ENCODE measurements around the gene DPT.

DPT gene

DNA sequence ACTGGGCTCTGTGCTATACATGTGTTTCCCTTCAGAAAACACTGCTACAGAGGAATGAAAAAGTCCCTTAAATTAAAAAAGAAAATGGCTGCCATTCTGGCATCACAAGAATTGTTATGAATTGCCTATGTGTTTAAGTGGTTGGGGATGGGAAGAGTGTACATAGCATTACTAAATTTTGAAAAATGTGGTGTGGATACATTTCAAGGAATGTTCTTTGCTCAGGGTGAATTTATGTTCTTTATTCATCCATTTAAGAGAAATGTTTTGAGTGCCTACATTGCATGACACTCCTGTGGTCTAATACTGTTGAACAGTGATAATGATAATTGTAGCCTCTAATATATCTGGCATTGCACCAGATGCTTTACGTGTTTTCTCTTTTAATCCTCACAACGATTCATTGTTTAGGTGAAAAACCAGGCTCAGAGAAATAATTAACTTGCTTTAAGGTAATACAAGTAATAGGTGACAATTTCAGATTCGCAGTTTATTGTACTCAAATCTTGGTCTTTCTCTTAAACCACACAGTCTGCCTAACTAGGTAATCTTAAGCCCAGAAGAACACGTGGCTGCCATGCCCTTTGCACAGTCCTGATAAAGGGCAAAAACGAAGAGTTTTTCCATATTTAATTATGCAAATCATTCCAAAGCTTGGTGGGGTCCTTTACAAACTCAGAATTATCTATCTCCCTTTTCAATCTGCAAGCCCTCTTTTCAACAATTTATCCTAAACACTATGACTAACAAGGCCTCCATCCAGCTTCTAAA, 31.5 kb downstream of the DPT start:
- DNase-seq = no peak

DNA sequence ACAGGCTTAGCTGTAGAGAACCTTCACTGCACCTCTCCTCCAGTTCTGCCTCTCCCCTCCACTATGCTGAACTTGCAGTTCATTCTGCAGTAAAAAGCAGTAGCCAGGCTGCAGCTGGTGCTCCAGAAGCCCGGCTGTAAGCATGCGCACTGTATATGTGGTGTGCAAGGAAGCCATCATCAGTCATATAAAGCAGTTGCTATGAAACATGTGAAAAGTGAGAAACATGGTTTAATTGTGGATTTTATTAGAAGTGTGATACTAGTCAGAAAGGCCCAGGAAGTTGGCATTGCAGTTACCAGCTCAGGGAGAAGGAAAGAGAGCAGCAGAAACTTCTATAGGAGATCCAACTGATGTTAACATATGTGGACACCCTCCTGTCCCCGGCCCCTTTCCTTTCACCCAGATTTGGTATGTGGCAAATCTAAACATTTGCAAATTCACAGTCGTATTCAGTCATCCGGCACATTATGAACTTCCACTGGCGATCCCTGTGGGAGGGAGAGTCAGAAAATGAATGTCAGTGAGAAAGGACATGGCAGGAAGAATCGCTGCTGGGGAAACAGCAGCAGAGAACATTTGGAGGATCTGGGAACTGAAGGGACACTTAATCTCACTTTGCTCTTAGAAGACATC, 32.8 kb downstream of the DPT start:
- no peak for DNase-seq

DNA sequence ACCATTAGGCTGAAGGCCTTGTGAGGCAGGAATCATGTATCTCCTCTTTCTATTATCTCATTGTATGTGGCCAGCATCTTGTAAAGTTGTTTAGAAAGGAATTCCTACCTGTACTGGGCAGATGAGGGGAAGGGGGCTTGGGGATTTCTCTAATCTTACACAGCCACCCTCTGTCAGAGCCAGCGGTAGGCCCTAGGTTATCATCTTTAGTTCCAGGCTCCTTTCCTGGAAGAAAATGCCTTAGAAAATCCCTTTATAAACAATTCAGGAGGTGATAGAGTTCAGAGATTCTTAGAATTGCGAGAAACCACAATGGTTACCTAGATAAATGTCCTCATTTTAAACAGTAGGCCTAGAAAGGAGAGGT, 35.2 kb downstream of the DPT start:
- no peak for DNase-seq

DNA sequence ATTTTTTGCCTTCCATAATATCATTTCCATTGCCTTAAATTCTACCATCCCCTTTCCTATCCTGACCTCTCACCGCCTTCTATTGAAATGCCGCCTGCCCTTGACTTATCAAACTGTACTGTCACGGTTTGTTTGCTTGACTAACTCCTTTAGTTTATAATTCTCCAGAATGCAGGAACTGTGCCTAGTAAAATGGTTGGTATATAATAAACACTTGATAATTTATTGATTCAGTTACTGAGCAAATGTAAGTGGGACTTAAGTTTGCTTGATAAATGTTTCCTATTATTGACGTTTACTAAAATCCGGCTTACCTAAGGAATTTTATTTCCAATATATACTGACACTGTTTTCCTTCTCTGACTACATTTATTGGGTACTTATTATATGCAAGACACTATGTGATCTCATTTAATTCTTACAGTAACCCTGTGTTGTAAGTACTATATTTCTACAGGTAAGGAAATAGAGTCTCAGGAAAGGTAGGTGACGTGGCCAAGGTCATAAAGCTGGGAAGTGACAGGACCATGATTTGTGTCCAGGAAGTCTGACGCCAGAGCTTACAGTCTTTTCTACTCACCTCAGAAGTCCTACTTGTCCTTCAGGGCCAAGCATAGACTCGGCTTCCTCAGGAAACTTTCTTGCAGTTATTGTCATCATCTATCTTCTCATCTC, 35.7 kb downstream of the DPT start:
- DNase-seq = no peak

DNA sequence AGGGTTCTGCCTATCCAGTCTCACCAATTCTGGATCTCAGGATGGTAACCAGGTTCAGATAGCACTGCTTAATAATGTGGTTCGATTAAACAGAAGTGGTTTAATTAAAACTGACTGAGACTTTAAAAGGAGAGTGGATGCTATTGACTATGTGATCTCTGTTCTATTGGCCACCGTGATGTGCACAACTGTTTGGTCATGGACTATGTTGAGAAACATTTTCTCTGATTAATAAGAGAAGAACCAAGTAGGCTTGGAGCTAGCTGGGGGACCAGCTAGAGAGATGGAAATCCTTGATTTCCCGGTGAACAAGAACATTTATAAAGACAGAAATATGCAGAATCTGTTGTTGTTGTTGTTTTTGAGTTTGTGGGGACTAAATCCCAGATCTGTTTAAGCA, 36.5 kb downstream of the DPT start:
- DNase-seq = no peak

DNA sequence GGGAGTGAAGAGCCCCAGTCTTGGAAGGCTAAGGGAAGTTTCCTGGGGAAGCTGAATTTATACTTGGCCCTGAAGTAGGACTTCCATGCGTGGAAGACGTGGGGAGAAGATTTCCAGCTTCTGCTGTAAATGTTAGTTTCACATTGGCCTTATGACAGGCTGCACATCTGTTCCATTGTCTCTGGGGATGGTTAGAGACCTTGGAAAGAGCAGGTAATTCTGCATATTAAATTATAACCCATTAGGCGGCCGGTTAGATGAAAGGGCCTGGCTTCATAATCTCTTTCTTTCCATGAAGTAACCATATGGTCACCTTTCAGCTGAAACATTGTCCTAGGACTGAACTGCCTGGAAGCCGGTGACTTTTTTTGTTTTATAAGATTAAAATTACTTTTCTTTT, 37.5 kb downstream of the DPT start:
- DNase-seq = no peak

DNA sequence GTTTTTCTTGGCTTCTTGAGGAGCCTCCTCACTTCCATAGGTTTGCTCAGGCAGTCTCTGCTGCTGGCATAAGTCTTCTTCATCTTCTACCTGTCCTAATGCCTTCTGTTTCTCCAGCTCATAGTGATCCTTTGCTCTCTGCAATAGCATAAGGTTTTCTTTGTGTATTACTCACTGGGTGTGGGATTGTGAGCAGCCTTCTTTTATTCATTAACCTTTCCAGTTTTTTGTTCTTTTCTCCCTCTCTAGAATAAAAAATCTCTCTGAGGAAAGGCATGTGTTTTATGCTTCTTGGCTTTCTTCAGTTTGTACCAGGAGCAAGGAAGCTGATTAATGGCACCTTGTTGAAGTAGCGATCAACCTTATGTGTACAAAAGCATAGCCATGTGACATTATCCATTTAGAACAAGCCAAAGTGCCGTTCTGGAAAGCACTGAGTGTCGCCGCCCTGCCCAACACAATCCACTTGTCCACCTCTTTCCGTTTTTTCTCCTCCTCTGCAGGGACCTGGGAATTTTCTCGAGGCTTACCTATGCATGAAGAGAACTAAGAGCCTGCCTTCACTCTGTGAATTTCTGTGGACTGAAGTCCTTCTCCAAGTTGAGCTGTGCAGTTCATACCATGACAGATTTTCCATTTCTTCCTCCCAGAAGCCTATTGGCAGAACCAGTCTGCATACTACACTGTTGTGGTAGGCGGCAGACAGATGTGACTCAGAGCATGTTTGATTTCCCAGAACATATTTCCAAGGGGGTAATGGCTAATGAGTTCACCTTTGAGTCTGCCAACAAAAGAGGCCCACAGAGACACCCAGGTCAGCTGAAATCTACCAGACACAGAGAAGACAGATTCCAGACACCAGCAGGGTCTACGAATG, 39.0 kb downstream of the DPT start:
- DNase-seq = no peak

DNA sequence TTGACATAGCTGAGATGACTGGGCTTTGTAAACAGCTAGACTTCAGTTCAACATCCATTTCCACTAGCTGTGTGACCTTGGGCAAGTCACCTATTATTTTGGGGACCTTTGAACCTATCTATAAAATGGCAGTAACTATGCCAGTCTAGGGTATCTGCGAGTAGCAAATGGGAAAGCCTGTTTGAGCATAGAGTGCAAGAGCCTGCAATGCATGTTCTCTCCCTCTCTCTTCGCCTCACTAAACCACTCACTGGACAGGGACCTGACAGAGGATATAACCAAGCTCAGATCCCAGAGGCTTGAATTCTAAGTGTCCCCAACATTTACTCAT, 39.7 kb downstream of the DPT start:
- no peak for DNase-seq

DNA sequence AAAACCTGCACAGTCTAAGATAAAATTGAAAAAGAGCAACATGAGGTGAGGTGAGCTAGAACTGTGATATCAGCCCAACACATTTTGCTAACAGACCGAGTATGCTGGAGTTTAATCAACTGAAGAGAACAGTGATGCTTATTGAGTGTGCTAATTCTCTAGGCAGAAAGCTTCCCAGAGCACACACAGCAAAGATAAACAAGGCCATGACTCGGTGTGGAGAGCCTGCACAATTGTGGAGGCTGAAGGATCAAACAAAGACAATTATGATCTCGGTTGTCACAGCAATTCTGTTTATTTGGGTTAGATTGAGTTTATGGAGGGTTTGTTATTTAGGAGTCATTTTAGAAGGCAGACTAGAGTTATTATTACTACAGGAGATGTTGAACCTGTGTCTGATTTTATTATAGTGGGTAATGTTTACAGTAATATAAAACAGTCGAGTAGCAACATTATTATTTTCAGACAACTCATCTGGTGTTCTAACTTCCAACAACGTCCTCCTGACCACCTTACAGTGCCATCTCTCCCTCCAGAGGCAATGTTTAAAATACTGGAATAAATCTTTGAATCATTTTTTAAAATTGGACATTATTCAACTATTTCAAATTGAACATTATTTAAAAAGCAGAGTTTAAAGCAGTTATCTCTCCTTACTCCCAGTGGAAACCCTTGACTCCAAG, 40.2 kb downstream of the DPT start:
- no peak for DNase-seq

DNA sequence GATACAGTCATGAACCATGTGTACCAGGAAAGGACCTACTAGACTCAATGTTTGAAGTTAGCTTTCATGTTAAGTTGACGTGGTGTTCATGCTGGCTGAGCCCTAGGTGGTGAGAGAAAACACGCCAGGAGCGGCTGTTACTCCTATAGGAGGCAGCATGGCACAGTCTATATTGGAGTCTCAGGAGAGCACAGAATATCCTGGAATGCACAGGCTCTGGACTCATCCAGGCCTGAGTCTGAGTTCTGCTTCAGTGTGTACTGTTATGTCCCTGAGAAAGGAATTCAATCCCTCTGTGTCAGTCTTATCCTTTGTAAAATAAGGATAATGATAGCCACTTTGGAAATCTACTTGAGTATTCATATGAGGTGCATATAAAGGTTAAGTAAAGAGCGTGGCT, 41.2 kb downstream of the DPT start:
- DNase-seq = no peak

DNA sequence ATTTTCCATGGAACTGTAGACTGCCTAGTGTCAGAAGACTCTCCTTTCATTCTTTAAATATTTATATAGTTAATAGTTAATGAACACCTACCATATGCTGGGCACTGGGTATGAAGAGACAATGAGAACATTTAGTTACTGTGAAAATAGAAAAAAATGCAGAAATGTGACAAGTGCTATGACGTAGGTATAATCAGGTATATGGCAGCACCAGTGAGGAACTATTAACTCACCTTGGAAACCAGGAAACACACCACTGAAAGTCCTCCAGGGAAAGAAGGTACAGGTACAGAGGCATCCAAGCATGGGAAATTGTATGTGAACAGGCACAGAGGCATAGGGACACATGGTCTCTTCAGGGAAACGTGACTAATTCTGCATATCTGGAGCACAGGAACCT, 42.3 kb downstream of the DPT start:
- no peak for DNase-seq

DNA sequence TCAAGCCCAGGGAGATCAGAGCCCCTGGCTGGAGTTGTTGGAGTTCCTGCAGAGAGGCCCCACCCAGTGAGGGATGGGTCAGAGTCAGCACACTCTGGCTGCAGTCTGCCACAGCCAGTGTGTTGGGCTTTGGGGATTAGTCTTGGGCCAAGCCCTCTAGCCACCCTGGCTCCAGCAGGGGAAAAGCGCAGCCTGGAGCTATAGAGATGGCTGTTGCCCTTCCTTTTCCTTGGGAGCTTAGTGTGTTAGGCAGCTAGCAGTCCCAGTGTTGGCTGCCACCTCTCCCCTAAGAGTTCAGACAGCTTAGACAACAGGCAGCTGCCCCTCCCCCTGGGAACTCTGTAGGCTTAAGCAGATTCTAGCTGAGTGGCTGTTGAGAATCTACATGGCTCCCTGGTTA, 45.1 kb downstream of the DPT start:
- no peak for DNase-seq

DNA sequence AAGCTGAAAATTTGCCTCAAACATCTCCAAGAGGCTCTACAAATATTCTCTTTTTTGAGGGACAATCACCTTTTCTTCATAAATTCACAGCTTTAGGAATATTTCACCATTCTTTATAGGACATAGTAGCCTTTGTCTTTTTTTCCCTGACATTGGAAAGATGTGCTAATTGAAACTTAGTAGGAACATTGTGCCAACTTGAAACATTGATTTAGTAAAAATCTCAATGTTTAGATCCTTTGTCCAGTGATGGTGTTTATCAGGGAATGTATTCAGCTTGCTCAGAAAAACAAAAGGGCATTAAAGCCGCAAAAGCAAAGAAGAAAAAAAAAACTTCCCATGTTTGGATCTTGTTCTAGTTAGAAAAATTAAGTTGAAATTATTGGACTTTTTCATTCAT, 52.1 kb downstream of the DPT start:
- DNase-seq = no peak

DNA sequence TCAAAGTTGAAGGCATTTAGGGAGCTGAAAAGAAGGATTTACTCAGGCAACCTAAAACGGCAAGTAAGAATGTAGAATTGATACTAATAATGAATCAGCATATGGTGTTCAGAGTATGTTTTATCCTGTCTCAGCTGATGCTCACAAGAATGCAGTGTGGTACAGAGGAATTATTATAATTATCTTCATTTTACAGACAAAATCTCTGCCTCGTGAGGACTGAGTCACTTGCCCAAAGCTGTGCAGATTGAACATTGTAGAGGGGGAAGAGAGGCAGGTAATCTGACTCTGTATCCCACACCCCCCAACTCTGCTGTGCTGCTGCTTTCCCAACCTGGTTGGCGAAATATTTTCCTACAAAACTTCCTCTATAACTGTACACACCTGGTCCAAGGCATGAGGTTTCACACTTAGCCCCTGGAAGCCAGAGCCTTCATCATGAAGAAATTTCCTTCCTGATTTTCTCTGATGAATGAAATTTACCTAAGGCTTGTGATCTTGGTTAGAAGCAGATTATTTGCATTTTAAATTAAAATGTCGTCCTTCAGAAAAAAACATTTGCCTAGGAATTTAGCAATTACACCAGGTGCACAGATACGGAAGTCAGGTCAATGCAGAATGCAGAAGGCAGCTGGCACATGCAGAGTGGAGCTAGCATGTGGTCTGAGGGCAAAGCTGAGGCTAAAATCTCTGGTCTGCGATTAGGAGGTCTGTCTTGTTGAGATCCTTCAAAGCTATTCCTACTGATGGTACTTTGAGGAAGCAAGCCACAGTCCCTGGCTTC, 52.8 kb downstream of the DPT start:
- DNase-seq = no peak

DNA sequence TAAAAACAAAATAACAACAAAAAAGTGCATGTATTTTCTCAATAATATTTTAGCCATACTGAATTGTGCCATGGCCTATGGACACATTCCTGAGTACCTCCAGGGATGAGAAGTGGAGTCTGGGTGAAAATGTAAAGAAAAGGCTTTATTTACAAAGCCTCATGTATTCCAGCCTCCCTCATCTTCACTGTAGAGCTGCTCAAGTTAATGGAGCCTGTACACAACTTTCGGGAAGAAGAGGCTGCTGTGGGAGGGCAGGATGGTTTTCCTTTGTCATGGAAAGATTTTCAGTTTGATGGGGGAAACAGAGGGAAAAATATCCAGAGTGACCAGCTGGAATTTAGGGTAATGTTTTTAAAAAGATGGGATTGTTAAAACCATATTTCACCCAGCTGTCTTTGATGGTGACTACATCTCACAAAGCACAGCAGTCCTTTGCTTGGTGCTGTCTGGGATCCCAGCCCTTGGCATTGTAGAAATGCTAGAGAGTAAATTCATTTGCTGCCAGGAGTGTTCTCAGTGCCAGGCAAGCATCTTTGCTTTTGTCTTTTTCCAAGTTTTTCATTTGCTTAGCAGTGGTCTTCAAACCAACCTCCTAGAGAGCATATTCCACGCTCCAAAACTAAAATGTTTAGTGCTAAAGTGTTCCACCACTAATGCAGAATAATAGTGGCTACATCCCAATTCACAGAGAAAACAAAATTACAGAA, 54.9 kb downstream of the DPT start:
- DNase-seq = no peak

DNA sequence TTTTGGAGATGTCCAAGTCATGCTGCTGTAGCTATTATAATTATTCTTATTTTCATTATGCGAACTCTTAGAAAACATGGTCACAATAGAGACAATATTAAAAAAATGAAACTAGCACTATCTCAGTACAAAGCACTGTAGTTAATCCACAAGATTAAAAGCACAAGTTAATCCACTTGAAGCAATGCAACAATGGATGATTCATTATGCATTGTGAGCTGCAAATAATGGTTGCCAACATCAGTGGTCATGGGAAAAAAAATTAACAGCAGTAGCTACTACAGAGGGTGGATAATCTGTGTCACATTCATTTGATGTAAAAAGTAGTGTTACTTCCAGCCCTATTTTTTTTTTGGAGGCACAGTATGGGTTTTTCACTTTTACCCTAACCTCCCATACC, 56.7 kb downstream of the DPT start:
- DNase-seq = no peak

DNA sequence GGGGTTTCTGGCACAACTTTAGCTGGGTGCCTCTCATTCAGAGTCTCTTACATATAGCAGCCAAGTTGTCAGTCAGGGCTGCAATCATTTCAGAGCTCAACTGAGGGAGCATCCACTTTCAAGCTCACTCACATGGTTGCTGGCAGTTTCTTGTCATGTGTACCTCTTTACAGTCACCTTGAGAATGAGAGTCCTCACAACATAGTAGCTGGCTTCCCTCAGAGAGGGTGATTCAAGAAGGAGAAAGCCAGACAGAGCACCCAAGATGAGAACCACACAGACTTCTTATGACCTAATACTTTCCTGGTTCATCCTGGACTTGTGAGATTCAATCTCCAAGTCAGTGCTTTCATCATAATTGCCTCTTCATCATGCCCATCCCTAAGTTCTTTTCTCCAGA, 57.2 kb downstream of the DPT start:
- no peak for DNase-seq

DNA sequence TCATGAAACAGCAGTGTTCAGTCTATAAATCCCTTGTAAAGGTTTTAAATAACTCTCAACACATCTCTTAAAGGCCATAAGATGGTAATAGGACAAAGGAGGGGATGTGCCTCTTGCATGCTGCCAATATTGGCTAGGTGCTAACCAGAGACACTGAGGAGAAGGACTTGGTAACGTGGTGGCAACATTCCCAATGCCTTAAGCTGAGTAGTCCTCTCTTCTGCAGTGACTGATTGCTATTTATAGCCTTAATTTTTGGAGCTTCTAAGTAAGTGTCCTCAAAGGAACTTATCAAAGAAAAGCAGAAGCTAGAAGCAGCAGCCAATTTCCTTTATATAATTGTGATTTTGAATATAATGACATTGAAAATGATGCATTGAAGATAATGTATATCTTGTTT, 63.0 kb downstream of the DPT start:
- no peak for DNase-seq

DNA sequence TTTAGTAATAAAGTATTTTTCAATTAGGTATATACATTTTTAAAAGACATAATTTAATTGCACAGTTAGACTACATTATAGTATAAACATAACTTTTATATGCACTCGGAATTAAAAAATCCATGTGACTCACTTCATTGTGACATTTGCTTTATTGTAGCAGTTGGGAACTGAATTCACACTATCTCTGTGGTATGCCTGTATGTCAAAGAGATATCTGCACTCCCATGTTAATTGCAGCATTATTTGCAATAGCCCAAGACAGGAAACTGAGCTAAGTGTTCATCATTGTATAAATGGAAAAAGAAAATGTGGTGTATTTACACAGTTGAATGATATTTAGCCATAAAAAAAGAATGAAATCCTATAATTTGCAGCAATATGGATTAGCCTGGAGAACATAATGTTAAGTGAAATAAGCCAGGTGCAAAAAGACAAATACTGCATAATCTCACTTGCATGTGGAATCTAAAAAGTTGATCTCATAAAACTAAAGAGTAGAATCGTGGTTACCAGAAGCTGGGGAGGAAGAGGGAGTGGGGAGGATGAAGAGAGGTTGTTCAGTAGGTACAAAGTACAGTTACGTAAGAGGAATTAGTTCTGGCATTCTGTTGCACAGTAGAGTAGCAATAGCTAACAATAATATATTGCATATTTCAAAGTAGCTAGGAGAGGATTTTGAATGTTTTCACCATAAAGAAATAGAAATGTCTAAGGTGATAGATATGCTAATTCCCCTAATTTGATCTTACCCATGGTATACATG, 64.8 kb downstream of the DPT start:
- DNase-seq = no peak

DNA sequence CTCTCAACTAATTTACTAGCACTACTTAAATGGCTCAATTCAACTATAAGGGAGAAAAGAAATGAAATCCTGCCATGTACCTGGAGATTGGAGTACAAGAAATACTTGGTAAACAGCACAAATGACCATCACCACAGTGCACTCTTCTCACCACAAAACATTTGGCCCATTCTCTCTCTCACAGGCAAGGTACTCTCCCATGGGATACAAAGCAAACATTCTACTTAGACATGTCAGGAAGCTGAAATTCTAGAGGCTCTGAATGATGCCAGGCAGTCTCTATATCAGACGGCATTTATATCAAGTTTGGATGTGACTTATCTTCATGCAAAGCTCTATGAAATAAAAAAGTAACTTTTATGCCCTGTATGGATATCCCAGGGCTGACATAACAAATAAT, 72.5 kb downstream of the DPT start:
- no peak for DNase-seq
